Thyroid gland (tissue), 4 donors: ENCODE data around the gene NOB1.

ENCODE experiments used
- POLR2A ChIP-seq, 2 donors: fragments of 450-650 bp; IDR thresholded peaks; one replicate each; pipeline ENCODE4 v1.6.1; 2017; ENCODE audit warnings: antibody characterized with exemption in 2 of 2, mild to moderate bottlenecking in 2 of 2, moderate library complexity in 1 of 2
- TF ChIP-seq, protein P1 (sequence below), 6 experiments: fragments of 200-600 bp in 3 of 6; fragments of 450-650 bp in 3 of 6; sonication (generic) in 3 of 6; IDR thresholded peaks; one replicate each; pipeline ENCODE4 v1.5.1; 2016 to 2019; ENCODE audit warnings: antibody characterized with exemption in 6 of 6, mild to moderate bottlenecking in 2 of 6, inconsistent platforms in 1 of 6, moderate library complexity in 1 of 6

DNA sequence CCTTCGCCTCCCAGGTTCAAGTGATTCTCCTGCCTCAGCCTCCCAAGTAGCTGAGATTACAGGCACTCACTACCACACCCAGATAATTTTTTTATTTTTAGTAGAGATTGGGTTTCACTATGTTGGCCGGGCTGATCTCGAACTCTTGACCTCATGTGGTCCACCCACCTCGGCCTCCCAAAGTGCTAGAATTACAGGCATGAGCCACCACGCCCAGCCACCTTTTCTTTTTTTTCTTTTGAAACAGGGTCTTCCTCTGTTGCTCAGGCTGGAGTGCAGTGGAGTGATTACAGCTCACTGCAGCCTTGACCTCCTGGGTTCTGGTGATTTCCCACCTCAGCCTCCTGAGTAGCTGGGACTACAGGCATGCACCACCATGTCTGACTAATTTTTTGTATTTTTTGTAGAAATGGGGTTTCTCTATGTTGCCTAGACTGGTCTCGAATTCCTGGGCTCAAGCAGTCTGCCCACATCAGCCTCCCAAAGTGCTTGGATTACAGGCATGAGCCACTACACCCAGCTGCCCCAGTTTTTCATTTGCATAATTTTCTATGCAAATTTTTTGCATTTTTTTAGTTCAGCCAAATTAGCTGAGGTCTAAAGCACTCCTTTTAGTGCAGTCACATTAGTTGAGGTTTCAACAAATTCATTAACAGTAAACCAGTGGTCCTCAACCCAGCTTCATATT, 18.7 kb upstream of the NOB1 start:
- TF ChIP-seq POLR2A (IDR thresholded peaks at IDR 0.05), result no peak
- TF ChIP-seq, protein P1, sequence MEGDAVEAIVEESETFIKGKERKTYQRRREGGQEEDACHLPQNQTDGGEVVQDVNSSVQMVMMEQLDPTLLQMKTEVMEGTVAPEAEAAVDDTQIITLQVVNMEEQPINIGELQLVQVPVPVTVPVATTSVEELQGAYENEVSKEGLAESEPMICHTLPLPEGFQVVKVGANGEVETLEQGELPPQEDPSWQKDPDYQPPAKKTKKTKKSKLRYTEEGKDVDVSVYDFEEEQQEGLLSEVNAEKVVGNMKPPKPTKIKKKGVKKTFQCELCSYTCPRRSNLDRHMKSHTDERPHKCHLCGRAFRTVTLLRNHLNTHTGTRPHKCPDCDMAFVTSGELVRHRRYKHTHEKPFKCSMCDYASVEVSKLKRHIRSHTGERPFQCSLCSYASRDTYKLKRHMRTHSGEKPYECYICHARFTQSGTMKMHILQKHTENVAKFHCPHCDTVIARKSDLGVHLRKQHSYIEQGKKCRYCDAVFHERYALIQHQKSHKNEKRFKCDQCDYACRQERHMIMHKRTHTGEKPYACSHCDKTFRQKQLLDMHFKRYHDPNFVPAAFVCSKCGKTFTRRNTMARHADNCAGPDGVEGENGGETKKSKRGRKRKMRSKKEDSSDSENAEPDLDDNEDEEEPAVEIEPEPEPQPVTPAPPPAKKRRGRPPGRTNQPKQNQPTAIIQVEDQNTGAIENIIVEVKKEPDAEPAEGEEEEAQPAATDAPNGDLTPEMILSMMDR (IDR thresholded peaks at IDR 0.05), result no peak
